Inflammatory macrophage treated with lipopolysaccharide for 4 hours (primary cell): ENCODE measurements around the gene SIRT3.

ENCODE experiments used
- DNase-seq: peaks from one replicate; pipeline ENCODE4 v3.0.0-alpha.2; 2020

SIRT3 gene

DNA sequence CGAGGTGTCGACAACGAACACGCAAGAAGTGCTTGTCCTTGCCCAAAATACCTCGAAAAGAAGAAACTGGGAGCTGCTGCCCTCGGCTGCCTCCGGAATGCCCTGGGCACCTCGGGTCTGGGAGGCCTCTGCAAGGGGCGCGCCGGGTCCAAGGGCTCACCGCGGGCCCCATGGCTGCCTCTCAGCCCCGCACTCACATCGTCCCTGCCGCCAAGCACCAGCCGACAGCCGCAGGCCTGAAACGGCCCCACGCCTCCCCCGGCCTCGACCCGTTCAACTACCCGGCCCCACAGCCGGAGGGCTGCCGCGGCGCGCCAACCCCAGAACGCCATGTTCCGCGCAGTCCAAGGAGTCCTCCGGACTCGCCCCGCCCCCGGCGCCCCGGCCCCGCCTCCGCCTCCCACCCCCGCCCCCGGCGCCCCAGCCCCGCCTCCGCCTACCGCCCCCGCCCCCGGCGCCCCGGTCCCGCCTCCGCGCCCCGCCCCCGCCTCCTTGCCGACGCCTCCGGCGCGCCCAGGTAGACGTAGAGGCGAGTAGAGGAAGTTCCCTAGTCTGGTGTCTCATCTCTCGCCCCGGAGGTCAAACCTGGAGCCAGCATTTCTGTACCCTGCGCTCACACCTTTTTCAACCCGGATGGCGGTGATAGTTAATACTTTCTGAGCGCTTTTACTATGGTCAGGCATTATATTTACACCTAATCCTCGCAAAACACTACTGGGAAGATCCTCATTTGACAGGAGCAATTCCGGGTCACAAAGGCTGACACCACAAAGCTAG, at the start of gene SIRT3:
Gene SIRT3 (minus strand): TSS at position 346 of the 777 bp plus-strand sequence. CDS start 14 bp downstream, at position 332.
- DNase-seq: no peak

- no peak for DNase-seq
These were observed 49.7 kb upstream of the SIRT3 start for GRCh38 chr11:285894-286220.

GRCh38 chr11:285021-285893, 49.1 kb upstream of the SIRT3 start:
- DNase-seq: no peak

DNA sequence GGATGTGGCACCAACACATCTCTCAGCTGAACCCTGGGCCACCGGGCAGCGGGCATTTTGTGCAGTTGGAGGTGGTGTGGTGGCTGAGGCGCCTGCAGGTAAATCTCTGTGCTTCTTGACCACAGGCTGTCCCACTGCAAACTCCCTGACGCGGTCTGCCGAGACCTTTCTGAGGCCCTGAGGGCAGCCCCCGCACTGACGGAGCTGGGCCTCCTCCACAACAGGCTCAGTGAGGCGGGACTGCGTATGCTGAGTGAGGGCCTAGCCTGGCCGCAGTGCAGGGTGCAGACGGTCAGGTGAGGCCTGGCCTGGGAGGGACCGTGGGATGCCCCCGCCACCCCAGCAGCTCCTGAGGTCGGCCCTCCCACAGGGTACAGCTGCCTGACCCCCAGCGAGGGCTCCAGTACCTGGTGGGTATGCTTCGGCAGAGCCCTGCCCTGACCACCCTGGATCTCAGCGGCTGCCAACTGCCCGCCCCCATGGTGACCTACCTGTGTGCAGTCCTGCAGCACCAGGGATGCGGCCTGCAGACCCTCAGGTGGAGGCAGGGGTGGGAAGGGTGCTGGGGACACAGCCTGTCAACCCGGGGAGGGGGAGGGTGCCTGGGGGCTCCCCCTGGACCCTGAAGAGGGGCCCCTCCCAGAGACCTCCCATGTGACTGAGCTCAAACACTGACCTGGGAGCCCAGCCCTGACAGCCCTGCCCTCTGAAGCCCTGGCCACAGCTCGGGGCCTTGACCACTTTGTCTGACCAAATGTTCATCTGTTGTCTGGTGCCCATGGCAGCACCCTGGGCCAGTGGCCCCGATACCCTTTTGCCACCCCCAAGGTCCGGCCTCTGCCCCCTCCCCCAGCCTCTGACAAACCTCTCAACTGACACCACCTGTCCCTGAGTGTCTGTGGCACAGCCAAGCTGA, 48.2 kb upstream of the SIRT3 start:
- DNase-seq: no peak

DNA sequence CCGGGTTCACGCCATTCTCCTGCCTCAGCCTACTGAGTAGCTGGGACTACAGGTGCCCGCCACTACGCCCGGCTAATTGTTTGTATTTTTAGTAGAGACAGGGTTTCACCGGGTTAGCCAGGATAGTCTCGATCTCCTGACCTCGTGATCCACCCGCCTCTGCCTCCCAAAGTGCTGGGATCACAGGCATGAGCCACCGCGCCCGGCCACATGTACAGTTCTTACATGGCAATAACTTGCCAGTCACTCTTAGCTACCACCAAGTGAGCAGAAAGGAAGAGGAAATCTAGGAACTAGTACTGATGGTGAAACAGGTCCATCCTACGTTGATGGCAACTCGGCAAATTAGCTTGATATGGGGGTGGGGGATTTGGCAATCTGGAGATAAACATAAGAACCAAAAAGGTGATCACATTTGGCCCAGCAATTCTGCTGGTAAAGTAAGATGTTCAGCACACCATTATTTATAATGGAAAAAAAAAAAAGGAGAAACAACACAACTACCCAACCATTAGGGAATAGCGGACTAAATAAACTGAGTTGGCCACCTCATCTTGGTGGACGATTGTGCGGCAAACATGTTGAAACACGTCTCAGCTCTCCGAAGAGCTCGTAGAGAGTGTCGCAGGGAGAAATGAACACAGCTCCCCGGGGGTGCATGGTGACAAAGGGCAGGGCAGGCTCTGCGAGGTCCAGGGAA, 47.4 kb upstream of the SIRT3 start:
- DNase-seq: no peak

GRCh38 chr11:282630-283360, 46.7 kb upstream of the SIRT3 start:
- DNase-seq: peak; percentile 21

GRCh38 chr11:282171-282570, 46.0 kb upstream of the SIRT3 start:
- no peak for DNase-seq

DNA sequence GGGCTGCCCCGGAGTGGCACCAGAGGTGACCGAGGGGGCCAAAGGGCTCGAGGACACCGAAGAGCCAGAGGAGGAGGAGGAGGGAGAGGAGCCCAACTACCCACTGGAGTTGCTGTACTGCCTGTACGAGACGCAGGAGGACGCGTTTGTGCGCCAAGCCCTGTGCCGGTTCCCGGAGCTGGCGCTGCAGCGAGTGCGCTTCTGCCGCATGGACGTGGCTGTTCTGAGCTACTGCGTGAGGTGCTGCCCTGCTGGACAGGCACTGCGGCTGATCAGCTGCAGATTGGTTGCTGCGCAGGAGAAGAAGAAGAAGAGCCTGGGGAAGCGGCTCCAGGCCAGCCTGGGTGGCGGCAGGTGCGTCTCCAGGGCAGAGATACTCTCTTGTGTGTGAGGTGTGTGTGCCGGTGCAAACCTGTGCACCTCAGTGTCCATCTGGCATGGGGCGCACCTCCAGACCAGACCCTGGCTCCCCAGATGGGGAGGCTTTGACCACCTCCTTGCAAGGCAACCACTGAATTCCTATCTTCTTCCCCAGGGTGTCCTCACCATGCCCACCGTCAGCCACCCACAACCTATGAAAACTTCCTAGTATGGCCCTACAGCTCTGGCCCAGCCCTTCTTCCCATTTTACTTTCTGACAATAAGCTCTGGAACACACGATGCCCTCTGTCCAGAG, 45.5 kb upstream of the SIRT3 start:
- DNase-seq: no peak

DNA sequence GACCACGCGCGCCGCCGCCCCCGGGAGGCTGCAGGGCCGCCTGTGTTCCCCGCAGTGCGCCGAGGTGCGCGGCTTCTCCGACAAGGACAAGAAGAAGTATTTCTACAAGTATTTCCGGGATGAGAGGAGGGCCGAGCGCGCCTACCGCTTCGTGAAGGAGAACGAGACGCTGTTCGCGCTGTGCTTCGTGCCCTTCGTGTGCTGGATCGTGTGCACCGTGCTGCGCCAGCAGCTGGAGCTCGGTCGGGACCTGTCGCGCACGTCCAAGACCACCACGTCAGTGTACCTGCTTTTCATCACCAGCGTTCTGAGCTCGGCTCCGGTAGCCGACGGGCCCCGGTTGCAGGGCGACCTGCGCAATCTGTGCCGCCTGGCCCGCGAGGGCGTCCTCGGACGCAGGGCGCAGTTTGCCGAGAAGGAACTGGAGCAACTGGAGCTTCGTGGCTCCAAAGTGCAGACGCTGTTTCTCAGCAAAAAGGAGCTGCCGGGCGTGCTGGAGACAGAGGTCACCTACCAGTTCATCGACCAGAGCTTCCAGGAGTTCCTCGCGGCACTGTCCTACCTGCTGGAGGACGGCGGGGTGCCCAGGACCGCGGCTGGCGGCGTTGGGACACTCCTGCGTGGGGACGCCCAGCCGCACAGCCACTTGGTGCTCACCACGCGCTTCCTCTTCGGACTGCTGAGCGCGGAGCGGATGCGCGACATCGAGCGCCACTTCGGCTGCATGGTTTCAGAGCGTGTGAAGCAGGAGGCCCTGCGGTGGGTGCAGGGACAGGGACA, 44.8 kb upstream of the SIRT3 start:
- DNase-seq: peak; percentile 24

DNA sequence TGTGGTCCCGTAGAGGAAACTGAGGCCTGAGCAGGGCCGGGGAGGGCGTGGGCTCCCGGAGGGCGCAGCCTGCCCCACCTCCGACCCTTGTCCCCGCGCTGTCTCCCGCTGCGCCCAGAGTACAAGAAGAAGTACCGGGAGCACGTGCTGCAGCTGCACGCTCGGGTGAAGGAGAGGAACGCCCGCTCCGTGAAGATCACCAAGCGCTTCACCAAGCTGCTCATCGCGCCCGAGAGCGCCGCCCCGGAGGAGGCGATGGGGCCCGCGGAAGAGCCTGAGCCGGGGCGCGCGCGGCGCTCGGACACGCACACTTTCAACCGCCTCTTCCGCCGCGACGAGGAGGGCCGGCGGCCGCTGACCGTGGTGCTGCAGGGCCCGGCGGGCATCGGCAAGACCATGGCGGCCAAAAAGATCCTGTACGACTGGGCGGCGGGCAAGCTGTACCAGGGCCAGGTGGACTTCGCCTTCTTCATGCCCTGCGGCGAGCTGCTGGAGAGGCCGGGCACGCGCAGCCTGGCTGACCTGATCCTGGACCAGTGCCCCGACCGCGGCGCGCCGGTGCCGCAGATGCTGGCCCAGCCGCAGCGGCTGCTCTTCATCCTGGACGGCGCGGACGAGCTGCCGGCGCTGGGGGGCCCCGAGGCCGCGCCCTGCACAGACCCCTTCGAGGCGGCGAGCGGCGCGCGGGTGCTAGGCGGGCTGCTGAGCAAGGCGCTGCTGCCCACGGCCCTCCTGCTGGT, 44.0 kb upstream of the SIRT3 start:
- peak; percentile 26 for DNase-seq

GRCh38 chr11:279040-279965, 43.2 kb upstream of the SIRT3 start:
- peak; percentile 11 for DNase-seq

GRCh38 chr11:278001-278951, 42.1 kb upstream of the SIRT3 start, which contains the start of gene NLRP6:
TSS of gene NLRP6 (plus strand) at chr11:278407. CDS start at chr11:278570, 163 bp downstream.
- DNase-seq: no peak

DNA sequence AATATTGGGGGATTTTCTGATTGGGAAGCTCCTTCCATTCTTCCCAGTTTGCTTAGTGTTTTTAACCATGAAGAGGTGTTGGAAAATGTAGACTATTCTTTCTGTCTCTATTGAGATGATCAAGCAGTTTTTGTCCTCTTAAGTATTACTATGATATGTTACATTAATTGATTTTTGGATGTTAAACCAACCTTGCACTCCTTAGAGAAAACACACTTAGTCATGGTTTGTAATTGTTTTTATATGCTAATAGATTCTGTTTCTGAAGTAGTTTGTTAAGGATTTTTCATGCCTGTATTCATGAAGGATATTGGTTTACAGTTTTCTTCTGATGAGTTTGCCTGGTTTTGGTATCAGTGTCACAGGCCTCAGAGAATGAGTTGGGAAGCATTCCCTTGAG, 40.1 kb upstream of the SIRT3 start:
- no peak for DNase-seq

GRCh38 chr11:272931-273198, 36.7 kb upstream of the SIRT3 start:
- DNase-seq: no peak

DNA sequence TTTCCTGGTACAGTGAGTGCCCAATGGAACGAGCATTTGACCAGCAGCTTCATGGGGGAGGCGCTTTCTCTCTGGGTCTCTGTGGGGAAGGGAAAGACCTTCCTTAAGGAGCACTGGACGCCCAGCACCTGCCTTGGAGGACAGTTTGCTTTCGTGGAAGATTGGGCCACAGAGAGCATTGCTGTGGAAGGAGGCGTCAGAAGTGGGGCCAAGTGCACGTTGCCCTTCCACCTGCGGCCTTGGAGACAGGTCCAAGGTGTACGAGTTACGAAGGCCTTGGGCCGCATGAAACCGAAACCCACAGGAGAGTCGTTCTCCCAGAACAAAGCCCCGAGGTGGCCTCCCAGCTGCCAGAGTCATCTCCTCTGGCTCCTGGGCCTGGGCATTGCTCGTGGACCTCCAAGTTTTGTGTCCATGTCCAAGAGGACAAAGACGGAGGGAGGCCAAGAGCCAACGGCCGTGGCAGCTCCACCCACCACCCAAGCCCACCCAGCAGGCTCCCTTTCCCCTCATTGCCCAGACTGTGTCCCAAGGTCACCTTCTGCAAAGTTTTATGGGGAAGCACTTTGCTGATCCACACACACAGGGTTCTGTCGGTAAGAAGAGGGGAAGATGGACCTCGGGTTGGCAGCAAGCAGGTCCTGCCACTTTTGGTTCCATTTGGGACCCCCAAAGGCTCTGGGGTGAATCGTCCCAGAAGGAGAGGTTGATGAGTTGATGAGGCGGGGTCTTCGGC, 36.2 kb upstream of the SIRT3 start:
- DNase-seq: no peak

GRCh38 chr11:271319-271715, 35.2 kb upstream of the SIRT3 start:
- DNase-seq: no peak
